DMS53 treated with DMSO at 0.1 percent for 48 hours (cell line): Measurements from ENCODE around the gene NEURL1.

Source experiments
- DNase-seq: peaks from one replicate; lab custom pipeline; 2025; ENCODE audit not compliant: unreplicated experiment; lab: John Stamatoyannopoulos, UW

NEURL1 gene

GRCh38 chr10:103559776-103560175 lies 66.3 kb downstream of the NEURL1 start:
- no peak for DNase-seq

- no peak for DNase-seq
Measured at GRCh38 chr10:103560886-103561285, 67.4 kb downstream of the NEURL1 start.

DNA sequence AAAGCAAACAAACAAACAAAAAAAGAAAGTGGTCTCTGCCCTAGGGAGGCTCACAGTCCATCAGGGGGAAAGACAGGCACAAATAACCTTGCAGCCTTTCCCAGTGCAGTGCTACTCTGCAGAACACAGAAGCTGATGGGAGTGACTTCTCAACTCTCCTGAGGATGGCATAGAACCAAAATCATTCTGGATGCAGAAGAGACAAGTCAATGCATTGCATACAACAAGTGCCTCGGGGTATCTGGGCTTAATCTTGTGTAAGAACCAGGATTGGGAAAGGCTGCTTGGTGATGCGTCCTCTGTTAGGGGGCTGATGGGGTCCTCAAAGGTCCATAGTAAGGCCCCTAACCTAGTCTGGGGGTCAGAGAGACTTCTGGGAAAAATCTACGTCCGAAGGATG lies 68.9 kb downstream of the NEURL1 start:
- no peak for DNase-seq

DNA sequence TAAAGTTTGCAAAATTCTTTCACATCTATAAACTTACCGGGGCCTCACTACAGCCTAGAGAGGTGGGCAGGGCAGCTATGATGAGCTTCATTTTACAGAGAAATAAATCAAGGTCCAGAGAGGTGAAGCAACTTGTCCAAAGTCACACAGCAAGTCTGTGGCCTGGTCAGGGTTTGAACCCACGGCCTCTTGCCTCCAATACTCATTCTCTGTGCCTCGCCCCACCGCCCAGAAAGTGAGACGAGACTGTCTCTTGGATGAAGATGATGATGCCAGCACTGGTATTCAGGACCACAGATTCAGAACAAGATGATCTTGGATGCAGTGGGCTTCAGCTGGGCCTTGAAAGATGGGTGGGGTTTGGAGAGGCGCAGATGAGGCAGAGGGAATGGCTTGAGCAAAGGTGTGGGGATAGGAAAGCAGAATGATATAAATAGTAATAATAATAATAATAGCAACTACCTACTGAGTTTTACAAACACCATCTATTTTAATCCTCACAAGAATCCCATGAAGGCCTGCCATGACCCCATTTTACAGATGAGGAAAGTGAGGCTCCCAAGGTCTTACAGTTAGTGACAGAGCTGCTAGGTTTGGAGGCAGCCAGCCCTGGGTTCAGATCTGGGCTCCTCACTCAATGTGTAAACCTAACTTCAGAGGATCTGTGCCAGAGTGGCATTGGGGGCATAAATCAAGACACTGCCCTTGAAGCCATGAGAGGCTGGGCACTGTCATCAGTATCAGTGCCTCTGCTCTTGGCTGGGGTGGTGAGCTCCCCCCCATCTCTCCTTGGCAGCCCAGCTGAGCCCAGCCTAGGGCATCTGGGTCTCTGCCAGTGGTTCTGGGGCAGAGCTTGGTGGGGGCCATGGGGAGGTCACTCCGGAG lies 70.0 kb downstream of the NEURL1 start:
- no peak for DNase-seq

DNA sequence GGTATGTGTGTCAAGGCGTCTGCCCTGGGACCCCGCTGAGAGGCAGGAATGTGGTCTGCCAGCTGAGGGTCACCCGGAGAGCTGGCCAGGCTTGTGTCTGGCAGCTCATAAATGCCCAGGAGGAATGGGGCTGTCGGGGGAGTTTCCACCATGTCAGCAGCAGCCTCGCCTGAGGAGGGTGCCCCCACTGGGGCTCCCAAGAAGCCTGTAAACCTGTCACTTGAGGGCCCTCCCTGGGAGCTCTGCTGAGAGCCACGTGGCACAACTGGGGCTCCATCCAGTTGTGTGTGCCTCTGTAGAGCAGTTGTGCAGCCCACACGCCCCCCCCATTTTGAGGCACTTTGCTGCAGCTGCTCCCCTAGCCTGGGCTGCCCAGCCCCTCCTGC lies 70.6 kb downstream of the NEURL1 start:
- no peak for DNase-seq

GRCh38 chr10:103564776-103565520 lies 71.4 kb downstream of the NEURL1 start:
- no peak for DNase-seq

DNA sequence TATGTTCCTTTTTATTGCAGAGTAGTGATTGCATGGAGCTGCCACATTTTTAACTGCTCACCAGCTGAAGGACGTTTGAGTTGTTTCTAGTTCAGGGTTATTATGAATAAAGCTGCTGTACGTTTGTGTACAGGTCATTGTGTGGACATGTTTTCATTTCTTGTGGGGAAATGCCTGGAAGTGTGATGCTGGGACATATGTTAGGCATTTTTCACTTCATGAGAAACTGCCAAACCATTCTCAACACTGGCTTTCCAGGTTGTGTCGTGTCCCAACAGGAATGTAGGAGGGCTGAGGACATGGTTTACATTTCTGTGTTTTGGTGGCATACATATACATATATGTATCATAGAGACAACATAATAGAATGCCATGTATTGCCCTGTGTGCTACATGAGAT lies 73.0 kb downstream of the NEURL1 start:
- no peak for DNase-seq

GRCh38 chr10:103568505-103568904 lies 75.0 kb downstream of the NEURL1 start:
- no peak for DNase-seq

DNA sequence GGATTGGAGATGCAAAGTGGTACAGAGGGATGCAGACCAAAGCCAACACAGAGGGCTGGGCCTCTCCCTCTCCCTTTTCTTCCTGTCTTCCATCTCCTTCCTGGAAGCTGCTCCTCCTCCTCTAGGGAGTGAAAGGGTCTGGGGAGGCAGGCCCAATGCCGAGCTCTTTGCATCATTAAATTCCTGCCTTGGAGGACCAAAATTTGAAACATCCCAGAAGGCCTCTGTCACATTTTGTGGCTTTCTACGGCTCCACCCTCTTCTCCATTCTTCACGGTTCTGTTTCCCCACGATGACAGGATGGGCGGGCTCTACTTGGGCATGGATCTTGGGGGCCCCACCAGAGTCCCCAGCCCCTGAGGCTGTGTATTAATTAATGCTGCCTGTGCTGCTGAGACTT lies 76.4 kb downstream of the NEURL1 start:
- DNase-seq, result no peak

- DNase-seq, result no peak
Measured at GRCh38 chr10:103570844-103571655, 77.5 kb downstream of the NEURL1 start.

- DNase-seq, result no peak
Measured at GRCh38 chr10:103571656-103571975, 78.1 kb downstream of the NEURL1 start.

GRCh38 chr10:103572347-103573204 lies 79.1 kb downstream of the NEURL1 start:
- DNase-seq, result peak; percentile 25

GRCh38 chr10:103573205-103573487 lies 79.6 kb downstream of the NEURL1 start:
- no peak for DNase-seq

- DNase-seq, result no peak
Measured at GRCh38 chr10:103574097-103575061, 80.9 kb downstream of the NEURL1 start.

DNA sequence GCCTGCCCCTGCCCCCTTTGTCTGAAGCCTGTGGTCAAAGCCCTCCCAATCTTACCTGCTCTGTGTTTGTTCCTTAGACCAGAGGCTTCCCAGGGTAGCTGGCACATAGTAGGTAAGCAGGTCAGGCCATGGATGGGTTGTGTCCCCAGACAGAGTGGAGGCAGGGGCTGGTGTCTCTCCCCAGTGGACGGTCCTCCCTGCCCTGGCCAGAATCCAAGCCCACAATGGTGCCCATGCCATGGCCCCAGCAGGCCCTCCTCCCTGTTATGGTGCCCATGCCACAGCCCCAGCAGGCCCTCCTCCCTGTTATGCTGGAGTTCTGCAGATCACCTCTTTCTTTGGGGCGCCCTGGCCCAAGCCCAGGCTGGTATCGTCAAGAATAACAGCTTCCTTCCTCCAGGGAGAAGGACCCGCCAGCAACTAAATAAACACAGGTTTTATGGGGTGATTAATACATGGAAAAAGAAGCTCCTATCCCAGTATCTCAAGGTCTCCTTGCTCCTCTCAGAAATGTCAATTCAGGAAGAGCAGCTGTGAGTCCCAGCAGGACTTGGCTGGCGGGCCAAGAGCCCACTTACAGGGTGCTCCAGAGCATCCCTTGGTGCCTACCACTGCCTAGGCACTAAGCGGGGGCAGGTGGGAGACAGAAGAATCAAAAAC lies 82.0 kb downstream of the NEURL1 start:
- no peak for DNase-seq

- DNase-seq, result no peak
Measured at GRCh38 chr10:103576076-103576471, 82.6 kb downstream of the NEURL1 start.

- peak; percentile 90 for DNase-seq
Measured at GRCh38 chr10:103576862-103577261, 83.4 kb downstream of the NEURL1 start.

GRCh38 chr10:103578782-103579382 lies 85.4 kb downstream of the NEURL1 start:
- peak; percentile 95 for DNase-seq

DNA sequence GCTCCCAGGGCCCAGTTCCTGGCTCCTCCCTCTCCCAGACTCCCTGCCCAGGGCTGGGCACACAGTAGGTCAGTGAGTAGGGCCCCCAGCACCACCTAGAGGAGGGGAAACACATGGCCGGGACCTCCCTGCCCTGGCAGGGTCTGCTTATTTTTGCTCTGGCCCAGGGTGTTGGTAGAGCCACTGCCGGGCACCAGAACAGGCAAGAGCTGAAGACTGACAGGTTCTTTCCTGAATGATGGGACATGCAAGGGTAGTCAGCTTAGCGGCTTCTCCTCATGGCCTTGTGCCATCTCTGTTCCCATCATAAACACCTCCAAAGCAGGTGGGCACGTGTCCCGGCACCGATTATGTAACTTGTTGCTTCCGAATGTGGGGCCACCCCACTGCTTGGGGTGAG lies 86.5 kb downstream of the NEURL1 start:
- DNase-seq, result no peak
